GM12878 (cell line): ENCODE data around the gene ALKBH2.

Source experiments
- CTCF ChIP-seq, 3 experiments: IDR thresholded peaks in 2 of 3; conservative IDR thresholded peaks in 1 of 3; 2 replicates each; pipeline ENCODE4 v1.5.1; 2011; ENCODE audit warnings: low read depth in 3 of 3, low read length in 3 of 3, mild to moderate bottlenecking in 3 of 3, control low read depth in 2 of 3, moderate library complexity in 2 of 3, inconsistent platforms in 1 of 3, mixed read lengths in 1 of 3; ENCODE audit not compliant: control insufficient read depth in 2 of 3, insufficient read depth in 1 of 3; ENCODE audit errors: extremely low read depth in 1 of 3
- MEF2B ChIP-seq: fragments of 450-650 bp; IDR thresholded peaks from 2 replicates; pipeline ENCODE4 v1.6.1; 2018; ENCODE audit warnings: mild to moderate bottlenecking, moderate library complexity; ENCODE audit not compliant: partially characterized antibody, poor library complexity, severe bottlenecking
- NFYB ChIP-seq: IDR thresholded peaks from 2 replicates; pipeline ENCODE4 v1.6.1; 2011; ENCODE audit warnings: low read depth, mild to moderate bottlenecking, low read length, improper control_type of control experiment, moderate library complexity; ENCODE audit not compliant: insufficient read depth
- REST ChIP-seq: IDR thresholded peaks from 2 replicates; pipeline ENCODE4 v1.6.1; 2012; ENCODE audit warnings: mild to moderate bottlenecking, low read depth, low read length
- RUNX3 ChIP-seq: IDR thresholded peaks from 2 replicates; pipeline ENCODE4 v1.6.1; 2012; ENCODE audit warnings: low read length, inconsistent platforms
- ZNF217 ChIP-seq: fragments of 450-650 bp; IDR thresholded peaks from 2 replicates; pipeline ENCODE4 v1.6.1; 2017; ENCODE audit warnings: antibody characterized with exemption, mild to moderate bottlenecking

DNA sequence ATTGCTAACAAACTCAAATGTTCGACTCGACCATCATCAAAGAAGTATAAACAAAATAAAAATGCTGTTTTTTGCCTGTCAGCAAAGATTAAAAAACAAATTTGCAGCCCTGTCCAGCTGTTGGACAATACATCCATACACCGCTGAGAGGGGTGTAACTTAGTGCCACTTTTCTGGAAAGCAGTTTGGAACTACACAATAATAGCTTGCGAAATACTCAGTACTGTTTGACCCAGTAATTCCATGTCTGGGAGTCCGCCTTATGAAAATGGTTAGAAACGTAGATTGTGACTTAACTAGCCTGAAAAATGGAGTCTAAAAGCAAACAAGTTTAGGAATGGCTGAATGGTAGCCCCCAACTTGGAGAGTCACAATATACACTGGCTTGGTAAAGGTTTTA, 34.5 kb downstream of the ALKBH2 start:
- no peak for TF ChIP-seq RUNX3
- no peak for TF ChIP-seq ZNF217
- TF ChIP-seq MEF2B = no peak
- no peak for TF ChIP-seq CTCF (IDR thresholded peaks at IDR 0.05 in 2 of 3, conservative IDR thresholded peaks at IDR 0.05 in 1 of 3; ENCODE audit: control insufficient read depth in 2 of 3, extremely low read depth in 1 of 3, insufficient read depth in 1 of 3, low read depth in 3 of 3, low read length in 3 of 3)
- no peak for TF ChIP-seq REST
- TF ChIP-seq NFYB = no peak
